Calu3 (cell line): ENCODE data around the gene APOL6. TPM values are rescaled to one million over a fixed set of nuclear protein-coding genes. Genes with fewer than 3 reads are reported as not detected.

Experiments
- BruUV-seq: library from RNA; stranded (reverse); fragments of 400-500 nt; replicated peaks from 2 replicates; lab custom pipeline; 2021; lab: Mats Ljungman, UMichigan
- CTCF ChIA-PET: fragments of 300-600 bp; sonication (Branson Sonifier 250); formaldehyde crosslinking; loops from one replicate; lab custom pipeline; 2022; ENCODE audit warnings: antibody characterized with exemption; lab: Charles Lee
- DNase-seq: peaks from one replicate; pipeline ENCODE4 v3.0.0; 2022
- H3K27ac Mint-ChIP-seq: one replicate; pipeline ENCODE4 v1.8.0; 2022; ENCODE audit warnings: mixed read lengths; ENCODE audit not compliant: unreplicated experiment
- H3K27me3 Mint-ChIP-seq: one replicate; pipeline ENCODE4 v1.8.0; 2022; ENCODE audit warnings: mixed read lengths; ENCODE audit not compliant: unreplicated experiment
- H3K36me3 Mint-ChIP-seq: one replicate; pipeline ENCODE4 v1.8.0; 2022; ENCODE audit warnings: mild to moderate bottlenecking, moderate library complexity, mixed read lengths; ENCODE audit not compliant: insufficient read depth, unreplicated experiment
- H3K4me1 Mint-ChIP-seq: one replicate; pipeline ENCODE4 v1.8.0; 2022; ENCODE audit warnings: mild to moderate bottlenecking, low read depth, mixed read lengths; ENCODE audit not compliant: unreplicated experiment
- H3K4me3 Mint-ChIP-seq: one replicate; pipeline ENCODE4 v1.8.0; 2022; ENCODE audit warnings: mild to moderate bottlenecking, low read depth, moderate library complexity, mixed read lengths; ENCODE audit not compliant: unreplicated experiment
- H3K9me3 Mint-ChIP-seq: one replicate; pipeline ENCODE4 v1.8.0; 2022; ENCODE audit warnings: low read depth, mixed read lengths; ENCODE audit not compliant: unreplicated experiment
- CTCF ChIP-seq: fragments of 200-600 bp; IDR thresholded peaks from one replicate; pipeline ENCODE4 v1.8.0; 2022; ENCODE audit warnings: antibody characterized with exemption; ENCODE audit not compliant: unreplicated experiment
- intact Hi-C: fragments of 100-400 bp; cut with micrococcal nuclease; formaldehyde crosslinking; loops from one replicate; pipeline ENCODE4 v1.10.0; 2022; ENCODE audit not compliant: unreplicated experiment
- total RNA-seq: library from RNA; stranded (reverse); gene quantifications from 2 replicates; pipeline ENCODE4 v1.2.3, GENCODE V29; 2022

APOL6 gene
- total RNA-seq, 1 experiment from 2014 or later = 24.0 TPM

DNA sequence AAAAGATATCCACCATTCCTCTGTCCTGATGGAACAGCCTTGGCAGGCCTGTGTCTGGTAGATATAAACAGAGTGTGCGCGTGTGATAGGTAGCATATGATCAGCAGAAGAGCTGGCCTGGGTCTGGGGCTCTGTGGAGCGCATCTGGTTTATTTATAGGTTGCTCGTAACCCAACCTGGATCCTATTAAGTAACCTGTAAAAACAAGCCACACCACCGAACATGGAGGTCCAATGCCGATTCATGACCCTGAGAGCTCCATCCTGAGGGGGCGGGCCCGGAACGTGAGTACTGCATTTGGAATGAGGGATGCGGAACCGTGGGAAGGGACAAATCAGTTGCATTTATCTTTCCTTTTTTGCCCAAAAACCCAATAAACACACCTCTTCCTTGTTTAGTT is 37.5 kb downstream of the APOL6 start:
- no peaks in the 10 kb centered on the region for H3K36me3 Mint-ChIP-seq
- no TSS peak for BruUV-seq

GRCh38 chr22:35686298-35686697 is 38.1 kb downstream of the APOL6 start:
- Mint-ChIP-seq H3K27ac (no peak overlapping the region), H3K4me3 (no peak overlapping the region), H3K4me1 (no peaks in the 10 kb centered on the region), H3K36me3 (no peaks in the 10 kb centered on the region), H3K9me3 (no peaks in the 10 kb centered on the region), H3K27me3 (peaks cover 35% of the 10 kb centered on the region)
- BruUV-seq = no TSS peak
- intact Hi-C loops = no loop called here
- TF ChIP-seq CTCF = no peak
- no peak for DNase-seq
- CTCF ChIA-PET = no interaction called here

More for the DNA sequence above, 37.5 kb downstream of the APOL6 start:
- CTCF ChIA-PET = no interaction called here
- no peak overlapping the region for H3K27ac Mint-ChIP-seq
- no peak overlapping the region for H3K4me3 Mint-ChIP-seq
- no peaks in the 10 kb centered on the region for H3K9me3 Mint-ChIP-seq
- peaks cover 33% of the 10 kb centered on the region for H3K27me3 Mint-ChIP-seq
- intact Hi-C loops = no loop called here
- DNase-seq = no peak
- no peak for TF ChIP-seq CTCF
- H3K4me1 Mint-ChIP-seq = no peaks in the 10 kb centered on the region

DNA sequence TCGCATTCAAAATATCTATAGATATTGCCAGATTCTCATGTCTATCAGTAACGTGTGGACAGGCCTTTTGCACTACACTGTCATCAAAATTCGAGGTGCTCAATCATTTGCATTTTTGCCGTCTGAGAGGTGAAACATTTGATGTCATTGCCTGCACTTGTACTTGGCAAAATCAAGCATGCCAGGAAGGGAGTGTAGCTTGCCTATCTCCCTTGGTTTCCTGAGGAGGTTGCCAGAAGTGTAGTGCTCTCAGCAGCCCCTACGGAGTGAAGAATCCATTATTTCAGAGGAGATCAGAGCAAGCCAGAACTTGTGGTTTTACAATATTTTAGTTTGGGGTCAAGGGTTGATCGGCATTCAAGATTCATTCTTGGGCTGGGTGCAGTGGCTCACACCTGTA is 39.2 kb downstream of the APOL6 start:
- H3K4me1 Mint-ChIP-seq = no peaks in the 10 kb centered on the region
- H3K36me3 Mint-ChIP-seq = no peaks in the 10 kb centered on the region
- no peak for TF ChIP-seq CTCF
- H3K27ac Mint-ChIP-seq = no peak overlapping the region
- DNase-seq = no peak
- no peak overlapping the region for H3K4me3 Mint-ChIP-seq
- no TSS peak for BruUV-seq
- peaks cover 35% of the 10 kb centered on the region for H3K27me3 Mint-ChIP-seq
- CTCF ChIA-PET = no interaction called here
- H3K9me3 Mint-ChIP-seq = no peaks in the 10 kb centered on the region
- intact Hi-C loops = no loop called here

- H3K36me3 Mint-ChIP-seq = no peaks in the 10 kb centered on the region
- CTCF ChIA-PET = no interaction called here
Observed at GRCh38 chr22:35688913-35689675, 40.8 kb downstream of the APOL6 start.

More at GRCh38 chr22:35688913-35689675, 40.8 kb downstream of the APOL6 start:
- BruUV-seq = no TSS peak
- Mint-ChIP-seq H3K4me1 (no peaks in the 10 kb centered on the region), H3K27ac (no peak overlapping the region), H3K27me3 (peaks cover 20% of the 10 kb centered on the region), H3K4me3 (no peak overlapping the region), H3K9me3 (no peaks in the 10 kb centered on the region)
- no peak for TF ChIP-seq CTCF
- DNase-seq = no peak
- intact Hi-C loops = no loop called here
